ENCODE data around the gene GIMAP6.
"Not testable (repeated sequence)": the region's sequence is repeated elsewhere in the genome, so short reads cannot be mapped to it uniquely, and the experiment has no call there.

DNA sequence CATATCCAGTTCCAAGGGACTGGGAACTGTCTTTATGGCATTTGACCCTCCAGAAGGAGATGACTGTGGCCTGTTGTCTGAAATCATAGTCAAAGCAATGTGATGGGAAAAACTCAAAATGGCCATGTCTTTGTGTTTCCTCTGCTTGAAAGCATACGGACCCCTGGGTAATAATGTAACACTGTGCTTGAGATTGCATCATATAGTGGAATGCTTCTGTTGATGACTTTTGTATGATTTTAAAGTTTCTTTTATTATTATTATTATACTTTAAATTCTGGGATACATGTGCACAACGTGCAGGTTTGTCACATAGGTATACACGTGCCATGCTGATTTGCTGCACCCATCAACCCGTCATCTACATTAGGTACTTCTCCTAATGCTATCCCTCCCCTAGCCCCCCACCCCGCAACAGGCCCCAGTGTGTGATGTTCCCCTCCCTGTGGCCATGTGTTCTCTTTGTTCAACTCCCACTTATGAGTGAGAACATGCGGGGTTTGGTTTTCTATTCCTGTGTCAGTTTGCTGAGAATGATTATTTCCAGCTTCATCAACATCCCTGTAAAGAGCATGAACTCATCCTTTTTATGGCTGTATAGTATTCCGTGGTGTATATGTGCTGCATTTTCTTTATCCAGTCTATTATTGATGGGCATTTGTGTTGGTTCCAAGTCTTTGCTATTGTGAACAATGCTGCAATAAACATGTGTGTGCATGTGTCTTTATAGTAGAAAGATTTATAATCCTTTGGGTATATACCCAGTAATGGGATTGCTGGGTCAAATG, 39.8 kb upstream of the GIMAP6 start:
- not testable (repeated sequence) for TF ChIP-seq POLR2A, CTCF (IDR thresholded peaks at IDR 0.05)
